B cell (primary cell): ENCODE measurements around the gene ASTN2. TPM values are rescaled to one million over a fixed set of nuclear protein-coding genes. Genes with fewer than 3 reads are reported as not detected.

ENCODE experiments used
- ATAC-seq: fragments of 200-7000 bp; cut with Tn5 transposase; one replicate; pipeline ENCODE4 v1.10.0; 2021; ENCODE audit warnings: low read depth, mild to moderate bottlenecking, moderate number of reproducible peaks, moderate library complexity
- CTCF ChIA-PET: fragments of 350-600 bp; sonication (Branson Sonifier 250); formaldehyde crosslinking; loops from one replicate; lab custom pipeline; 2021; ENCODE audit warnings: antibody characterized with exemption, inconsistent platforms; lab: Charles Lee
- POLR2A ChIA-PET: fragments of 350-600 bp; sonication (Branson Sonifier 250); formaldehyde crosslinking; loops from one replicate; lab custom pipeline; 2021; ENCODE audit warnings: antibody characterized with exemption; lab: Charles Lee
- DNase-seq: peaks from one replicate; pipeline ENCODE4 v3.0.0; 2013
- H2AFZ ChIP-seq: 2 replicates; pipeline ENCODE4 v1.6.1; 2012; ENCODE audit warnings: mild to moderate bottlenecking, low read depth, low read length; ENCODE audit not compliant: insufficient read depth, poor library complexity, severe bottlenecking
- H3K27ac ChIP-seq, 2 donors: 1 replicate in 1 of 2; 2 replicates in 1 of 2; pipeline ENCODE4 v1.5.1; 2012 to 2013; ENCODE audit warnings: low read length in 2 of 2, mild to moderate bottlenecking in 2 of 2, moderate library complexity in 1 of 2
- H3K27me3 ChIP-seq, 4 experiments: fragments of 200-600 bp in 1 of 4; sonication (generic) in 1 of 4; replicated peaks in 1 of 4; 1 replicate in 2 of 4; 2 replicates in 2 of 4; pipeline versions ENCODE4 v1.6.1 to v1.7.0; 2013 to 2016; ENCODE audit warnings: low read length in 3 of 4, mild to moderate bottlenecking in 2 of 4, mixed read lengths in 1 of 4, moderate library complexity in 1 of 4; ENCODE audit not compliant: insufficient read depth in 4 of 4, control insufficient read depth in 3 of 4; ENCODE audit errors: control extremely low read depth in 1 of 4
- H3K36me3 ChIP-seq, 2 experiments: replicated peaks in 1 of 2; 1 replicate in 1 of 2; 2 replicates in 1 of 2; pipeline versions ENCODE4 v1.6.1 to v1.7.1; 2013; ENCODE audit warnings: low read length in 1 of 2; ENCODE audit not compliant: insufficient read depth in 2 of 2, control insufficient read depth in 1 of 2; ENCODE audit errors: control extremely low read depth in 1 of 2, extremely low read depth in 1 of 2
- H3K4me1 ChIP-seq, 2 donors: fragments of 200-600 bp in 1 of 2; sonication (generic) in 1 of 2; 1 replicate in 1 of 2; 2 replicates in 1 of 2; pipeline versions ENCODE4 v1.5.1 to v1.6.1; 2013 to 2017; ENCODE audit warnings: low read length in 2 of 2; ENCODE audit not compliant: control insufficient read depth in 2 of 2, insufficient read depth in 2 of 2
- H3K4me2 ChIP-seq: replicated peaks from 2 replicates; pipeline ENCODE3; 2012; ENCODE audit warnings: mild to moderate bottlenecking, low read depth, low read length; ENCODE audit not compliant: poor library complexity, severe bottlenecking
- H3K4me3 ChIP-seq, 5 experiments: fragments of 200-600 bp in 1 of 5; sonication (generic) in 1 of 5; 1 replicate in 3 of 5; 2 replicates in 2 of 5; pipeline versions ENCODE4 v1.5.1 to v1.7.0; 2011 to 2016; ENCODE audit warnings: low read length in 4 of 5, mild to moderate bottlenecking in 4 of 5, low read depth in 2 of 5, control low read depth in 1 of 5, moderate library complexity in 1 of 5; ENCODE audit not compliant: insufficient read depth in 1 of 5; ENCODE audit errors: control extremely low read depth in 1 of 5, extremely low read depth in 1 of 5
- H3K79me2 ChIP-seq: fragments of 200-600 bp; sonication (generic); one replicate; pipeline ENCODE4 v1.6.0; 2016; ENCODE audit warnings: low read length; ENCODE audit not compliant: control insufficient read depth, insufficient read depth
- H3K9ac ChIP-seq: fragments of 200-600 bp; sonication (generic); 2 replicates; pipeline ENCODE4 v1.6.1; 2017; ENCODE audit warnings: mild to moderate bottlenecking, low read length, moderate library complexity
- H3K9me3 ChIP-seq, 3 donors: one replicate each; pipeline versions ENCODE4 v1.6.1 to v1.7.1; 2013; ENCODE audit warnings: low read length in 2 of 3; ENCODE audit not compliant: control insufficient read depth in 2 of 3, insufficient read depth in 1 of 3; ENCODE audit errors: control extremely low read depth in 1 of 3
- H4K20me1 ChIP-seq: 2 replicates; pipeline ENCODE4 v1.6.0; 2012; ENCODE audit warnings: mild to moderate bottlenecking, low read length; ENCODE audit not compliant: insufficient read depth, control insufficient read depth, poor library complexity, severe bottlenecking
- H3K27ac Mint-ChIP-seq: one replicate; pipeline ENCODE4 v1.8.0; 2021; ENCODE audit warnings: mixed read lengths
- H3K27me3 Mint-ChIP-seq: one replicate; pipeline ENCODE4 v1.8.0; 2021; ENCODE audit warnings: mixed read lengths
- H3K4me1 Mint-ChIP-seq: one replicate; pipeline ENCODE4 v1.8.0; 2021; ENCODE audit warnings: mixed read lengths
- H3K4me3 Mint-ChIP-seq: one replicate; pipeline ENCODE4 v1.8.0; 2021; ENCODE audit warnings: mixed read lengths
- H3K9me3 Mint-ChIP-seq: one replicate; pipeline ENCODE4 v1.8.0; 2022; ENCODE audit warnings: mixed read lengths; ENCODE audit not compliant: insufficient read depth
- EZH2 ChIP-seq: IDR thresholded peaks from 2 replicates; pipeline ENCODE4 v1.6.1; 2012; ENCODE audit warnings: borderline replicate concordance, low read depth, mild to moderate bottlenecking, moderate library complexity, low read length; ENCODE audit not compliant: insufficient read depth, poor library complexity, severe bottlenecking
- WGBS: methylation state at CpG from one replicate; pipeline ENCODE4 v1.1.5; 2013; ENCODE audit warnings: missing lambda C conversion rate; ENCODE audit not compliant: insufficient coverage; 5-methylcytosine and 5-hydroxymethylcytosine counted together
- intact Hi-C: fragments of 100-400 bp; cut with micrococcal nuclease; formaldehyde crosslinking; loops from one replicate; pipeline ENCODE4 v1.10.0; 2022
- polyA plus RNA-seq: library from polyadenylated mRNA; depleted of rRNA; stranded (reverse); fragments of >200 nt; gene quantifications from 2 replicates; pipeline ENCODE4 v1.2.3, GENCODE V29; 2012
- total RNA-seq, 2 donors: library from RNA; stranded (reverse); fragments of 120-200 nt in 1 of 2; gene quantifications; 1 replicate in 1 of 2; 2 replicates in 1 of 2; pipeline versions ENCODE4 v1.2.3 to v1.2.4, GENCODE V29; 2013 to 2022
- TF ChIP-seq, protein P1 (sequence below): fragments of 200-600 bp; IDR thresholded peaks from one replicate; pipeline ENCODE4 v1.8.0; 2022; ENCODE audit warnings: antibody characterized with exemption, mild to moderate bottlenecking

ASTN2 gene
- total and polyA plus RNA-seq, 2 donors (not counting 1 experiment from before 2014, with no cell fraction given) = 1.2 to 3.6 TPM

DNA sequence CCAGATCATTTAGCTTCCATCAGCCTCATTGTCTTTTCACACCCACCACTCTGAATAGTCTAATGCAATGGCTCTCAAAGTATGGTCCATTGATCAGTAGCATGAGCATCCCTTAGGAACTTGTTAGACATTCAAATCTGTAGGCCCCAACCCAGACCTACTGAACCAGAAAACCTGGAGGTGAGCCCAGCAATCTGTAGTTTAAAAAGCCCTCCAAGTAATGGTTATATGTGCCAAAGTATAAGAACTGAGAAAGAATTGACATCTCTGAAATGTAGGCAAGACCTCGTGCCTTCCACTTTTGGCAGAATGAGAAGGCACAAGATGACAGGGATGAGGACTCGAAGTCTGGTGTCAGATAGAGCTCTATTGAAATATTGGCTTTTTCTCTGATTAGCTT is 460.1 kb downstream of the ASTN2 start:
- H3K4me2 ChIP-seq = no peak overlapping the region
- WGBS = 92% methylated on average over 2 of the region's 2 CpGs
- H3K27ac ChIP-seq = no peak overlapping the region
- no peak overlapping the region for H3K27ac Mint-ChIP-seq
- POLR2A ChIA-PET = interaction anchor here (0.6 kb wide), 1 partner anchor 8 kb away, joined by 7 read pairs; no protein-coding TSS in a partner anchor
- H3K9me3 ChIP-seq = no peaks in the 10 kb centered on the region
- no peak overlapping the region for H3K9ac ChIP-seq
- H3K79me2 ChIP-seq = no peaks in the 10 kb centered on the region
- intact Hi-C loops = no loop called here
- H3K4me3 ChIP-seq = no peak overlapping the region
- ATAC-seq = no peak
- DNase-seq = no peak
- H4K20me1 ChIP-seq = no peaks in the 10 kb centered on the region
- H3K36me3 ChIP-seq = no peaks in the 10 kb centered on the region
- H3K27me3 Mint-ChIP-seq = peaks cover 10% of the 10 kb centered on the region
- H3K9me3 Mint-ChIP-seq = no peaks in the 10 kb centered on the region
- H3K4me1 ChIP-seq = no peaks in the 10 kb centered on the region
- TF ChIP-seq, protein P1, sequence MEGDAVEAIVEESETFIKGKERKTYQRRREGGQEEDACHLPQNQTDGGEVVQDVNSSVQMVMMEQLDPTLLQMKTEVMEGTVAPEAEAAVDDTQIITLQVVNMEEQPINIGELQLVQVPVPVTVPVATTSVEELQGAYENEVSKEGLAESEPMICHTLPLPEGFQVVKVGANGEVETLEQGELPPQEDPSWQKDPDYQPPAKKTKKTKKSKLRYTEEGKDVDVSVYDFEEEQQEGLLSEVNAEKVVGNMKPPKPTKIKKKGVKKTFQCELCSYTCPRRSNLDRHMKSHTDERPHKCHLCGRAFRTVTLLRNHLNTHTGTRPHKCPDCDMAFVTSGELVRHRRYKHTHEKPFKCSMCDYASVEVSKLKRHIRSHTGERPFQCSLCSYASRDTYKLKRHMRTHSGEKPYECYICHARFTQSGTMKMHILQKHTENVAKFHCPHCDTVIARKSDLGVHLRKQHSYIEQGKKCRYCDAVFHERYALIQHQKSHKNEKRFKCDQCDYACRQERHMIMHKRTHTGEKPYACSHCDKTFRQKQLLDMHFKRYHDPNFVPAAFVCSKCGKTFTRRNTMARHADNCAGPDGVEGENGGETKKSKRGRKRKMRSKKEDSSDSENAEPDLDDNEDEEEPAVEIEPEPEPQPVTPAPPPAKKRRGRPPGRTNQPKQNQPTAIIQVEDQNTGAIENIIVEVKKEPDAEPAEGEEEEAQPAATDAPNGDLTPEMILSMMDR = no peak
- no peak for TF ChIP-seq EZH2
- H3K4me3 Mint-ChIP-seq = no peak overlapping the region
- CTCF ChIA-PET = interaction anchor here (0.7 kb wide), 1 partner anchor 499 kb away, joined by 3 read pairs; no protein-coding TSS in a partner anchor
- H3K4me1 Mint-ChIP-seq = peaks cover 9% of the 10 kb centered on the region
- no peak overlapping the region for H2AFZ ChIP-seq
- H3K27me3 ChIP-seq = no peaks in the 10 kb centered on the region

DNA sequence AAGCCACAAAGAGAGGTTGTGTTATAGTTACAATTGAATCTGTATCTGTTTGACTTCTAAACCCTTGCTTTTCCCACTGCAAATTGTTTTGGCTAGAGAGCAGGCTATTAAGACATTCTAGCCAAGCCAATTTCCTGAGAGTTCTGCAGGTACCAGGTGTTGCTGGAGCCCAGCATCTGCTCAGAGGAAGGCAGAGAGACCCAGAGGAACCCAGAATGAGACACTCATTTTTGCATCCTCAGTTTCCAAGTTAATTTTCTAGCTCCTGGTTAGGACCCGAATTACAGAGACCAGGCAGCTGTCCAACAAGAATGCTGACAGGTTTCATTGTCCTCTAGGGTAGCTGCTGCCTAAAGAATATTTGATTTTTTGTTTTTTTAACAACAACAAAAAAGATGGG is 461.6 kb downstream of the ASTN2 start:
- Histone ChIP-seq H4K20me1 (no peaks in the 10 kb centered on the region), H2AFZ (no peak overlapping the region), H3K4me1 (no peaks in the 10 kb centered on the region), H3K36me3 (no peaks in the 10 kb centered on the region), H3K9me3 (no peaks in the 10 kb centered on the region), H3K4me3 (no peak overlapping the region), H3K4me2 (no peak overlapping the region), H3K79me2 (no peaks in the 10 kb centered on the region), H3K27ac (no peak overlapping the region), H3K27me3 (no peaks in the 10 kb centered on the region), H3K9ac (no peak overlapping the region)
- intact Hi-C loops = no loop called here
- Mint-ChIP-seq H3K4me3 (no peak overlapping the region), H3K9me3 (no peaks in the 10 kb centered on the region), H3K27me3 (no peaks in the 10 kb centered on the region), H3K27ac (no peak overlapping the region), H3K4me1 (no peaks in the 10 kb centered on the region)
- ATAC-seq (no peak), DNase-seq (no peak)
- ChIA-PET POLR2A (no interaction called here), CTCF (no interaction called here)
- no CpG with 5 or more reads among the region's 1 CpG for WGBS
- TF ChIP-seq, protein P1 = no peak
- TF ChIP-seq EZH2 = no peak
